Ishikawa (cell line): ENCODE results near the gene NPAS3.

ENCODE experiments used
- CEBPB ChIP-seq: IDR thresholded peaks from 2 replicates; pipeline ENCODE4 v1.6.1; 2012
- CREB1 ChIP-seq: IDR thresholded peaks from 2 replicates; pipeline ENCODE4 v1.6.1; 2012; ENCODE audit warnings: low read depth
- EGR1 ChIP-seq: IDR thresholded peaks from 2 replicates; pipeline ENCODE4 v1.6.1; 2012
- EP300 ChIP-seq: IDR thresholded peaks from 2 replicates; pipeline ENCODE4 v1.6.1; 2012; ENCODE audit warnings: borderline replicate concordance
- FOXM1 ChIP-seq: IDR thresholded peaks from 2 replicates; pipeline ENCODE4 v1.6.1; 2012; ENCODE audit warnings: low read depth, borderline replicate concordance
- NFIC ChIP-seq: IDR thresholded peaks from 2 replicates; pipeline ENCODE4 v1.6.1; 2012
- RAD21 ChIP-seq: IDR thresholded peaks from 2 replicates; pipeline ENCODE4 v1.6.1; 2012; ENCODE audit warnings: low read depth
- TAF1 ChIP-seq: IDR thresholded peaks from 2 replicates; pipeline ENCODE4 v1.6.1; 2012; ENCODE audit warnings: low read depth, mild to moderate bottlenecking
- TCF12 ChIP-seq: IDR thresholded peaks from 2 replicates; pipeline ENCODE4 v1.6.1; 2012; ENCODE audit warnings: low read depth
- TEAD4 ChIP-seq: IDR thresholded peaks from 2 replicates; pipeline ENCODE4 v1.6.1; 2012
- YY1 ChIP-seq: IDR thresholded peaks from 2 replicates; pipeline ENCODE4 v1.6.1; 2012; ENCODE audit warnings: low read depth
- ZBTB7A ChIP-seq: IDR thresholded peaks from 2 replicates; pipeline ENCODE4 v1.6.1; 2012; ENCODE audit warnings: low read depth
- TF ChIP-seq, protein P1 (sequence below): IDR thresholded peaks from 2 replicates; pipeline ENCODE4 v1.6.1; 2012; ENCODE audit warnings: low read depth, mild to moderate bottlenecking
- TF ChIP-seq, protein P2 (sequence below): IDR thresholded peaks from 2 replicates; pipeline ENCODE4 v1.6.1; 2012
- TF ChIP-seq, protein P3 (sequence below): IDR thresholded peaks from 2 replicates; pipeline ENCODE4 v1.6.1; 2012

NPAS3 gene

DNA sequence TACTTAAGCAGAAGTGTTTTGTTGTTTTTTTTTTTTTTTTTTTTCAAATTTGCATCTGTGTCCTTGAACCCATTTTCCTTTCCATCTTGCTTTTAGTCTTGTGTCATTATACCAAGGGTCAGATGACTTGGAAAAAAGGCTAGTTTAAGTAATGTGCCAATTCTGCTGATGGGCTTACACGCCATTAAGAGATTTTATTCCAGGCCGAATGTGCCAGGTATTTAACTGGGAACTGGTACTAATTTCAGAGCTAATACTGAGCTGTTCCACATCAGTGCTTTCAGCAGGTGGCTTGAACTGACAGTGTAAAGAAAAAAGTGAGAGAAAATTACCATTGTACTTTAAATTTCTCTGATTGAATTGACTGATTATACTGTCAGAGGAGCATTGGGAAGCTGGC is 224.9 kb downstream of the NPAS3 start:
- no peak for TF ChIP-seq CREB1
- no peak for TF ChIP-seq CEBPB
- TF ChIP-seq FOXM1 = no peak
- no peak for TF ChIP-seq YY1
- no peak for TF ChIP-seq RAD21
- TF ChIP-seq TAF1 = no peak
- TF ChIP-seq, protein P1, sequence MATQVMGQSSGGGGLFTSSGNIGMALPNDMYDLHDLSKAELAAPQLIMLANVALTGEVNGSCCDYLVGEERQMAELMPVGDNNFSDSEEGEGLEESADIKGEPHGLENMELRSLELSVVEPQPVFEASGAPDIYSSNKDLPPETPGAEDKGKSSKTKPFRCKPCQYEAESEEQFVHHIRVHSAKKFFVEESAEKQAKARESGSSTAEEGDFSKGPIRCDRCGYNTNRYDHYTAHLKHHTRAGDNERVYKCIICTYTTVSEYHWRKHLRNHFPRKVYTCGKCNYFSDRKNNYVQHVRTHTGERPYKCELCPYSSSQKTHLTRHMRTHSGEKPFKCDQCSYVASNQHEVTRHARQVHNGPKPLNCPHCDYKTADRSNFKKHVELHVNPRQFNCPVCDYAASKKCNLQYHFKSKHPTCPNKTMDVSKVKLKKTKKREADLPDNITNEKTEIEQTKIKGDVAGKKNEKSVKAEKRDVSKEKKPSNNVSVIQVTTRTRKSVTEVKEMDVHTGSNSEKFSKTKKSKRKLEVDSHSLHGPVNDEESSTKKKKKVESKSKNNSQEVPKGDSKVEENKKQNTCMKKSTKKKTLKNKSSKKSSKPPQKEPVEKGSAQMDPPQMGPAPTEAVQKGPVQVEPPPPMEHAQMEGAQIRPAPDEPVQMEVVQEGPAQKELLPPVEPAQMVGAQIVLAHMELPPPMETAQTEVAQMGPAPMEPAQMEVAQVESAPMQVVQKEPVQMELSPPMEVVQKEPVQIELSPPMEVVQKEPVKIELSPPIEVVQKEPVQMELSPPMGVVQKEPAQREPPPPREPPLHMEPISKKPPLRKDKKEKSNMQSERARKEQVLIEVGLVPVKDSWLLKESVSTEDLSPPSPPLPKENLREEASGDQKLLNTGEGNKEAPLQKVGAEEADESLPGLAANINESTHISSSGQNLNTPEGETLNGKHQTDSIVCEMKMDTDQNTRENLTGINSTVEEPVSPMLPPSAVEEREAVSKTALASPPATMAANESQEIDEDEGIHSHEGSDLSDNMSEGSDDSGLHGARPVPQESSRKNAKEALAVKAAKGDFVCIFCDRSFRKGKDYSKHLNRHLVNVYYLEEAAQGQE = no peak
- TF ChIP-seq EP300 = no peak
- no peak for TF ChIP-seq EGR1
- no peak for TF ChIP-seq TEAD4
- TF ChIP-seq, protein P2, sequence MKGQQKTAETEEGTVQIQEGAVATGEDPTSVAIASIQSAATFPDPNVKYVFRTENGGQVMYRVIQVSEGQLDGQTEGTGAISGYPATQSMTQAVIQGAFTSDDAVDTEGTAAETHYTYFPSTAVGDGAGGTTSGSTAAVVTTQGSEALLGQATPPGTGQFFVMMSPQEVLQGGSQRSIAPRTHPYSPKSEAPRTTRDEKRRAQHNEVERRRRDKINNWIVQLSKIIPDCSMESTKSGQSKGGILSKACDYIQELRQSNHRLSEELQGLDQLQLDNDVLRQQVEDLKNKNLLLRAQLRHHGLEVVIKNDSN = no peak
- TF ChIP-seq, protein P3, sequence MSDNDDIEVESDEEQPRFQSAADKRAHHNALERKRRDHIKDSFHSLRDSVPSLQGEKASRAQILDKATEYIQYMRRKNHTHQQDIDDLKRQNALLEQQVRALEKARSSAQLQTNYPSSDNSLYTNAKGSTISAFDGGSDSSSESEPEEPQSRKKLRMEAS = no peak
- no peak for TF ChIP-seq NFIC
- no peak for TF ChIP-seq TCF12
- no peak for TF ChIP-seq ZBTB7A

DNA sequence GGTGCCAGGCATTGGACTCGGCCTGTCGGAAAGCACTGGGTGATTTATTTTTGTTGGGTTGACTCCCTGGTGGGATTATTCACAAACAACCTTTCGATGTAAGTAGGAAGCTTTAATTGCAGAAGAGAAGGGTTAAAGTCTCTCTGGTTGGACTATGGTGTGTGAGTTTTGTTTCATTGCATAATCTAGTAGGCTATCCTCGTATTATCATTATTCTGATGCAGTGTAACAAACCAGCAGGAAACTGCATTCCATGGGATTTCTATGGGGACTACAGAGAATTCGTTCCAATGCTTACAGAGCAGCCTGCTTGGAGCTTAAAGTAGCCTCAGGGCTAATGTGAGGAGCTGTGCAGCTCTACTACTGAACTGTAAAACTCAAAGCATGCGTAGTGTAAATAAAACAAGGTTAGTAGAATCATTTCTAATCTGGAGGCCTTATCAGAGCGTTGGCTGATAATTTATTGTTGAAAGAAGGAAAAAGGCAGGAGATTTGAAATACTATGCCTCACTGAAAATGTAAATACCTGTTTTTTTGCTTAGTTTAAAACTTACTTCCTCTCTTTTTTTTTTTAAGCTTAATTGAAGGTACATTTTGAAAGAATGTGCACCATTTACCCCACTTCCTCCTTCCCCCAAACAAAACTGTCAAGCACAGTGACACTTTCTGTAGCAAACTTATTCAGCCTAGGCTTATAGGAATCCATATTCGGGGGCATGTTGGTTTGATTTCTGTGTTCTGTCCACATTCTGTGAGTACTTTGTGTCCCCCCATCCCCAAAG is 226.7 kb downstream of the NPAS3 start:
- no peak for TF ChIP-seq NFIC
- TF ChIP-seq TEAD4 = no peak
- no peak for TF ChIP-seq CREB1
- TF ChIP-seq EGR1 = no peak

DNA sequence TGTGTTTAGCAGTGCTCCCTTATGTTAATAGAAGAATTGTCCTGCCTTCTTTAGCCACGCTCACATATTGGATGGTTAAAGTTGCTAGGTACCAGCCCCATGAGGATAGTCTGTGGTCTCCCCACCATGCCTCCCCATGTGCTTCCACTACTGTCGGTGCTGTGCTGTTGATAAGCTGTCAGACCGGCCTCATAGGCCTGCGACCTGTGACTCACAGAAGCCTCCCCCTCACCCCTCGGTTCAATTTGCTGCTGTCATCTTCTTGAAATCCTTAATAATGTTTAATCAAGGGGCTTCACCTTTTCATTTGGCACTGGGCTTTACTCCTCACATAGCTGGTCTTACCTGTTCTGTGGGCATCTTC is 227.2 kb downstream of the NPAS3 start:
- TF ChIP-seq, protein P1 = no peak
- TF ChIP-seq EGR1 (no peak), CEBPB (no peak), ZBTB7A (no peak), CREB1 (no peak), NFIC (no peak), TEAD4 (no peak), EP300 (no peak), RAD21 (no peak), FOXM1 (no peak), YY1 (no peak), TCF12 (no peak), TAF1 (no peak)
- TF ChIP-seq, protein P3 = no peak
- TF ChIP-seq, protein P2 = no peak

DNA sequence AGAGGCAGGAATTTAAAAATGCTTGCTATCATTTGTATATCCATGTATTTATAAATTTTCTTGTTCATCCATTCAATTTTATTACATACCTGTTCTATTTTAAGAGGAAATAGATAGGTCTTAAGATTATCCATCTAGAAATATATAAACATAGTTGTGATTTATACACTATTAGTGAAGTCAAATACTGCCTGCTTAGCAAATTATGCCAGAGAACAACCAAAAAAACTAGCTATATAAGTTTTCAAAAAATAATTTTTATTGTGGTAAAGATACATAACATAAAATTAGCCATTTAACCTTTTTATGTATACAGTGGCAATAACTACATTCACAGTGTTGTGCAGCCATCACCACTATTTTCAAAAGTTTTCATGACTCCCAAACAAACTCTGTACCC is 237.3 kb downstream of the NPAS3 start:
- no peak for TF ChIP-seq RAD21
- TF ChIP-seq CREB1 = no peak
- TF ChIP-seq, protein P3 = no peak
- TF ChIP-seq NFIC = no peak

DNA sequence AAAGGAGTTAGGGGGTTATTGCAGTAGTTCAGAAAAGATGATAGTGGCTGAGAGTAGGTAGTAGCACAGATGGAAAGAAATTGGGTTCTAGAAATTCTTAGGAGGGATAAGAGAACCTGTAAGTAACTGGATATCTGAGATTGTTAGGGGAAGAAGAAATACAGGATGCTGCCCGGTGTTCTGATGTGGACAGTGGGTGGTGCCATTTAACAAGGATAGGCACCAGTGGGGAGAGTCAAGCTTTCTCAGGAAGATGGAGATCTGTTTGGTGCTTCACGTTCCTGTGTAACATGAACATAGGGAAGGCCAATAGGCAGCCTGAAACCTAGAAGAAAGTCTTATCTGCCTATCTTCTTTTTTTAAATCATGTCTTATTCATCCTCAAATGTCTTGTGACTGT is 245.9 kb downstream of the NPAS3 start:
- TF ChIP-seq, protein P3 = no peak
- TF ChIP-seq, protein P1 = no peak
- TF ChIP-seq CREB1 (no peak), RAD21 (peak; percentile 12; the same call in 1 of the 2 replicates), EP300 (no peak), TEAD4 (no peak)
- TF ChIP-seq, protein P2 = no peak
